ENCODE results near the gene CNTRL. TPM values are rescaled to one million over a fixed set of nuclear protein-coding genes. Genes with fewer than 3 reads are reported as not detected.

The CNTRL gene
- total RNA-seq, 1 experiment from 2014 or later: 11.6 TPM

- H3K4me1 ChIP-seq (ENCODE audit: insufficient read depth, low read length): no peaks in the 10 kb centered on the region; the same call in 1 of the 2 replicates
- H3K9me3 ChIP-seq (ENCODE audit: control insufficient read depth, low read depth, low read length): no peaks in the 10 kb centered on the region
- no peak overlapping the region for H2BK15ac ChIP-seq (ENCODE audit: low read depth, low read length)
- no peak overlapping the region for H2BK120ac ChIP-seq (ENCODE audit: low read depth, low read length, poor library complexity, severe bottlenecking)
- no peaks in the 10 kb centered on the region for H3K79me1 ChIP-seq (ENCODE audit: insufficient read depth, low read depth, low read length, poor library complexity, severe bottlenecking)
- no peak for DNase-seq
- H3K4me2 ChIP-seq (ENCODE audit: insufficient read depth, insufficient read length, low read length): no peak overlapping the region
- Mint-ChIP-seq H3K9me3 (no peaks in the 10 kb centered on the region), H3K4me1 (peaks cover 5 to 11% of the 10 kb centered on the region in 2 experiments), H3K27me3 (ENCODE audit: low read depth) (no peaks in the 10 kb centered on the region; the same call in 1 of the 2 replicates), H3K36me3 (ENCODE audit: insufficient read depth in 1 of 3, low read depth in 3 of 3) (no peaks in the 10 kb centered on the region), H3K4me3 (no peak overlapping the region), H3K27ac (no peak overlapping the region)
- no peak overlapping the region for H3K9ac ChIP-seq (ENCODE audit: extremely low read depth, insufficient read length, low read length)
- no peak overlapping the region for H2BK20ac ChIP-seq (ENCODE audit: low read depth, low read length, poor library complexity, severe bottlenecking)
- no peak overlapping the region for H3K23ac ChIP-seq (ENCODE audit: insufficient read length, low read depth, low read length)
- no peak overlapping the region for H2AFZ ChIP-seq (ENCODE audit: low read length)
- no peak overlapping the region for H3K18ac ChIP-seq (ENCODE audit: insufficient read length, low read depth, low read length)
- no peak for TF ChIP-seq CTCF (conservative IDR thresholded peaks at IDR 0.05)
- no peaks in the 10 kb centered on the region for H3K79me2 ChIP-seq (ENCODE audit: insufficient read depth, low read length)
- H4K20me1 ChIP-seq (ENCODE audit: control insufficient read depth, insufficient read depth, insufficient read length): no peaks in the 10 kb centered on the region
- H3K4ac ChIP-seq (ENCODE audit: low read depth, low read length): no peak overlapping the region
- no peak overlapping the region for H4K91ac ChIP-seq (ENCODE audit: insufficient read length, low read depth, low read length)
- no peak overlapping the region for H4K5ac ChIP-seq (ENCODE audit: insufficient read length, low read depth, low read length)
- H2AK5ac ChIP-seq (ENCODE audit: insufficient read length, low read length): no peak overlapping the region
- H3K56ac ChIP-seq (ENCODE audit: insufficient read length, low read depth, low read length): no peak overlapping the region
- H3K23me2 ChIP-seq (ENCODE audit: insufficient read length, low read depth, low read length, poor library complexity, severe bottlenecking): no peaks in the 10 kb centered on the region
- no peak overlapping the region for H3T11ph ChIP-seq (ENCODE audit: low read length)
- no peak overlapping the region for H2BK5ac ChIP-seq (ENCODE audit: insufficient read length, low read length)
- H2BK12ac ChIP-seq (ENCODE audit: insufficient read length, low read depth, low read length): no peak overlapping the region
- H3K27me3 ChIP-seq (ENCODE audit: insufficient read depth, low read length): no peaks in the 10 kb centered on the region
- no peak overlapping the region for H3K14ac ChIP-seq (ENCODE audit: insufficient read depth, low read length)
- no peak overlapping the region for H4K8ac ChIP-seq (replicated peaks; ENCODE audit: insufficient read length, low read depth, low read length)
- H3K27ac ChIP-seq (ENCODE audit: insufficient read length, low read depth, low read length): no peak overlapping the region
Measured at GRCh38 chr9:121048618-121049017, 26.1 kb upstream of the CNTRL start.
